Measurements from ENCODE around the gene ALOX15. TPM values are rescaled to one million over a fixed set of nuclear protein-coding genes. Genes with fewer than 3 reads are reported as not detected.

Gene ALOX15
- total RNA-seq, 1 donor from 2014 or later, result not detected

- H3K27me3 ChIP-seq (ENCODE audit: control insufficient read depth, insufficient read depth, low read length), result peaks cover 3% of the 10 kb centered on the region
- DNase-seq (ENCODE audit: low read depth), result no peak
- H3K4me3 ChIP-seq (ENCODE audit: low read depth, low read length), result no peak overlapping the region
- no peaks in the 10 kb centered on the region for H3K36me3 ChIP-seq (ENCODE audit: control insufficient read depth, insufficient read depth, low read length)
- no peak for TF ChIP-seq CTCF (IDR thresholded peaks at IDR 0.05; ENCODE audit: insufficient read depth, low read length, severe bottlenecking)
- no peak for FAIRE-seq
These were observed 23.7 kb downstream of the ALOX15 start for GRCh38 chr17:4617590-4618351.

GRCh38 chr17:4617090-4617489, 24.4 kb downstream of the ALOX15 start:
- no peak overlapping the region for H3K4me3 ChIP-seq (ENCODE audit: low read depth, low read length)
- no peaks in the 10 kb centered on the region for H3K36me3 ChIP-seq (ENCODE audit: control insufficient read depth, insufficient read depth, low read length)
- DNase-seq (ENCODE audit: low read depth) (no peak), FAIRE-seq (no peak)
- H3K27me3 ChIP-seq (ENCODE audit: control insufficient read depth, insufficient read depth, low read length), result peaks cover 3% of the 10 kb centered on the region
- no peak for TF ChIP-seq CTCF (IDR thresholded peaks at IDR 0.05; ENCODE audit: insufficient read depth, low read length, severe bottlenecking)

- no peak for DNase-seq (ENCODE audit: low read depth)
- FAIRE-seq, result no peak
- TF ChIP-seq CTCF (IDR thresholded peaks at IDR 0.05; ENCODE audit: insufficient read depth, low read length, severe bottlenecking), result no peak
- Histone ChIP-seq H3K4me3 (ENCODE audit: low read depth, low read length) (no peak overlapping the region), H3K36me3 (ENCODE audit: control insufficient read depth, insufficient read depth, low read length) (no peaks in the 10 kb centered on the region), H3K27me3 (ENCODE audit: control insufficient read depth, insufficient read depth, low read length) (peaks cover 3% of the 10 kb centered on the region)
These were observed 25.0 kb downstream of the ALOX15 start for GRCh38 chr17:4616476-4616875.

GRCh38 chr17:4610656-4611055, 30.8 kb downstream of the ALOX15 start:
- no peak for TF ChIP-seq CTCF (IDR thresholded peaks at IDR 0.05; ENCODE audit: insufficient read depth, low read length, severe bottlenecking)
- no peak for FAIRE-seq

GRCh38 chr17:4610162-4610561, 31.3 kb downstream of the ALOX15 start:
- no peak for DNase-seq (ENCODE audit: low read depth)
- H3K27me3 ChIP-seq (ENCODE audit: control insufficient read depth, insufficient read depth, low read length), result peaks cover 7% of the 10 kb centered on the region
- no peak overlapping the region for H3K4me3 ChIP-seq (ENCODE audit: low read depth, low read length)
- no peak for TF ChIP-seq CTCF (IDR thresholded peaks at IDR 0.05; ENCODE audit: insufficient read depth, low read length, severe bottlenecking)
- FAIRE-seq, result no peak
- no peaks in the 10 kb centered on the region for H3K36me3 ChIP-seq (ENCODE audit: control insufficient read depth, insufficient read depth, low read length)

More at GRCh38 chr17:4610656-4611055, 30.8 kb downstream of the ALOX15 start:
- DNase-seq (ENCODE audit: low read depth), result no peak
- Histone ChIP-seq H3K36me3 (ENCODE audit: control insufficient read depth, insufficient read depth, low read length) (no peaks in the 10 kb centered on the region), H3K27me3 (ENCODE audit: control insufficient read depth, insufficient read depth, low read length) (peaks cover 7% of the 10 kb centered on the region), H3K4me3 (ENCODE audit: low read depth, low read length) (no peak overlapping the region)

GRCh38 chr17:4609761-4610160, 31.7 kb downstream of the ALOX15 start:
- Histone ChIP-seq H3K4me3 (ENCODE audit: low read depth, low read length) (no peak overlapping the region), H3K27me3 (ENCODE audit: control insufficient read depth, insufficient read depth, low read length) (peaks cover 7% of the 10 kb centered on the region), H3K36me3 (ENCODE audit: control insufficient read depth, insufficient read depth, low read length) (no peaks in the 10 kb centered on the region)
- DNase-seq (ENCODE audit: low read depth) (no peak), FAIRE-seq (no peak)
- TF ChIP-seq CTCF (IDR thresholded peaks at IDR 0.05; ENCODE audit: insufficient read depth, low read length, severe bottlenecking), result no peak
